GM12892 (cell line): ENCODE results near the gene SERPINA5.

Experiments
- POLR2A ChIP-seq: IDR thresholded peaks from 2 replicates; pipeline ENCODE4 v1.6.1; 2011; ENCODE audit warnings: low read depth, low read length, control low read depth
- POLR2AphosphoS5 ChIP-seq: IDR thresholded peaks from 2 replicates; pipeline ENCODE4 v1.6.1; 2011; ENCODE audit warnings: low read depth, low read length, control low read depth
- TAF1 ChIP-seq: IDR thresholded peaks from 2 replicates; pipeline ENCODE4 v1.6.1; 2011; ENCODE audit warnings: low read depth, mild to moderate bottlenecking, control low read depth, low read length, borderline replicate concordance

- TF ChIP-seq POLR2A (no peak), POLR2AphosphoS5 (no peak), TAF1 (no peak)
Measured at GRCh38 chr14:94570440-94570839, 10.8 kb upstream of the SERPINA5 start.
